ENCODE data around the gene PINLYP. TPM values are rescaled to one million over a fixed set of nuclear protein-coding genes. Genes with fewer than 3 reads are reported as not detected.

The PINLYP gene
- total RNA-seq, 1 experiment from 2014 or later = 0.17 TPM

GRCh38 chr19:43551399-43552197, 24.0 kb upstream of the PINLYP start:
- H3K36me3 ChIP-seq (ENCODE audit: control insufficient read depth in 1 of 2, insufficient read depth in 2 of 2, low read length in 2 of 2) = peaks cover 5 to 10% of the 10 kb centered on the region in 2 experiments; a peak in 3 of 4 replicates
- H4K20me1 ChIP-seq (ENCODE audit: insufficient read depth) = no peaks in the 10 kb centered on the region
- no peaks in the 10 kb centered on the region for H3K9me2 ChIP-seq (ENCODE audit: insufficient read depth)
- ChIA-PET RAD21 (ENCODE audit: low non-redundant PET in 1 of 2, low total read pairs in 2 of 2, uncharacterized antibody in 2 of 2, unreplicated experiment in 2 of 2) (no interaction called here), CTCF (no interaction called here), POLR2A (no interaction called here)
- no peaks in the 10 kb centered on the region for H3K9me3 ChIP-seq (ENCODE audit: control insufficient read depth in 1 of 2, insufficient read depth in 1 of 2, low read depth in 1 of 2, low read length in 2 of 2)
- no peak overlapping the region for H2AFZ ChIP-seq (ENCODE audit: low read depth, low read length, poor library complexity, severe bottlenecking)
- H3K4me3 ChIP-seq (replicated peaks in 1 of 2; ENCODE audit: low read depth in 1 of 2, low read length in 2 of 2) = no peak overlapping the region
- H3K27me3 ChIP-seq (ENCODE audit: insufficient read depth, low read length) = no peaks in the 10 kb centered on the region
- no peak overlapping the region for H3K27ac ChIP-seq (ENCODE audit: low read depth, low read length)
- H3K4me1 ChIP-seq (ENCODE audit: control insufficient read depth in 1 of 2, insufficient read depth in 2 of 2, low read length in 2 of 2) = no peaks in the 10 kb centered on the region
- no peak for ATAC-seq
- TF ChIP-seq POLR2A (IDR thresholded peaks at IDR 0.05; ENCODE audit: borderline replicate concordance, extremely low read depth, insufficient read depth, insufficient read length) = no peak
- no peak for TF ChIP-seq CBX3 (IDR thresholded peaks at IDR 0.05; ENCODE audit: low read depth)
- no peak for TF ChIP-seq FOSL1 (IDR thresholded peaks at IDR 0.05; ENCODE audit: low read depth)
- TF ChIP-seq EGR1 (IDR thresholded peaks at IDR 0.05; ENCODE audit: low read depth) = no peak
- no peak for TF ChIP-seq RAD21 (IDR thresholded peaks at IDR 0.05; ENCODE audit: low read depth)
- no peak for TF ChIP-seq TCF7L2 (IDR thresholded peaks at IDR 0.05; ENCODE audit: borderline replicate concordance, extremely low read depth, insufficient read depth, insufficient read length)
- TF ChIP-seq ZNF274 (IDR thresholded peaks at IDR 0.05; ENCODE audit: low read depth, low read length) = no peak
- no peak for TF ChIP-seq CEBPB (IDR thresholded peaks at IDR 0.05; ENCODE audit: low read depth)
- TF ChIP-seq ZFX (IDR thresholded peaks at IDR 0.05) = no peak
- no peak for TF ChIP-seq JUND (IDR thresholded peaks at IDR 0.05)
- TF ChIP-seq POLR2AphosphoS5 (IDR thresholded peaks at IDR 0.05; ENCODE audit: low read depth, low read length) = no peak
- no peak for TF ChIP-seq EZH2 (IDR thresholded peaks at IDR 0.05)
- TF ChIP-seq SIN3A (IDR thresholded peaks at IDR 0.05; ENCODE audit: low read depth) = no peak
- H3K9ac ChIP-seq (ENCODE audit: low read length) = no peak overlapping the region
- H3K79me2 ChIP-seq (ENCODE audit: insufficient read depth, low read length) = no peaks in the 10 kb centered on the region
- no peak for DNase-seq (ENCODE audit: low read depth, low spot score)
- no TSS peak for BruUV-seq (replicated peaks)
- H3K4me2 ChIP-seq (ENCODE audit: low read length) = no peak overlapping the region
- intact Hi-C loops (cut with micrococcal nuclease) = no loop called here

- no peak for ATAC-seq
- no peak overlapping the region for H3K4me2 ChIP-seq (ENCODE audit: low read length)
- H3K4me1 ChIP-seq (ENCODE audit: control insufficient read depth in 1 of 2, insufficient read depth in 2 of 2, low read length in 2 of 2) = no peaks in the 10 kb centered on the region
- ChIA-PET RAD21 (ENCODE audit: low non-redundant PET in 1 of 2, low total read pairs in 2 of 2, uncharacterized antibody in 2 of 2, unreplicated experiment in 2 of 2) (no interaction called here), POLR2A (no interaction called here), CTCF (no interaction called here)
- H3K9me3 ChIP-seq (ENCODE audit: control insufficient read depth in 1 of 2, insufficient read depth in 1 of 2, low read depth in 1 of 2, low read length in 2 of 2) = no peaks in the 10 kb centered on the region
- H2AFZ ChIP-seq (ENCODE audit: low read depth, low read length, poor library complexity, severe bottlenecking) = no peak overlapping the region
- no TSS peak for BruUV-seq (replicated peaks)
- no peak overlapping the region for H3K27ac ChIP-seq (ENCODE audit: low read depth, low read length)
- H3K9me2 ChIP-seq (ENCODE audit: insufficient read depth) = no peaks in the 10 kb centered on the region
- H3K27me3 ChIP-seq (ENCODE audit: insufficient read depth, low read length) = no peaks in the 10 kb centered on the region
- intact Hi-C loops (cut with micrococcal nuclease) = no loop called here
- no peaks in the 10 kb centered on the region for H3K79me2 ChIP-seq (ENCODE audit: insufficient read depth, low read length)
- no peak overlapping the region for H3K4me3 ChIP-seq (replicated peaks in 1 of 2; ENCODE audit: low read depth in 1 of 2, low read length in 2 of 2)
- H3K9ac ChIP-seq (ENCODE audit: low read length) = no peak overlapping the region
- TF ChIP-seq SIN3A (IDR thresholded peaks at IDR 0.05; ENCODE audit: low read depth) (no peak), FOSL1 (IDR thresholded peaks at IDR 0.05; ENCODE audit: low read depth) (no peak), POLR2A (IDR thresholded peaks at IDR 0.05; ENCODE audit: borderline replicate concordance, extremely low read depth, insufficient read depth, insufficient read length) (no peak), JUND (IDR thresholded peaks at IDR 0.05) (no peak), EGR1 (IDR thresholded peaks at IDR 0.05; ENCODE audit: low read depth) (no peak)
- TF ChIP-seq, protein P1, sequence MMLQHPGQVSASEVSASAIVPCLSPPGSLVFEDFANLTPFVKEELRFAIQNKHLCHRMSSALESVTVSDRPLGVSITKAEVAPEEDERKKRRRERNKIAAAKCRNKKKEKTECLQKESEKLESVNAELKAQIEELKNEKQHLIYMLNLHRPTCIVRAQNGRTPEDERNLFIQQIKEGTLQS (IDR thresholded peaks at IDR 0.05) = no peak
- TF ChIP-seq, protein P2, sequence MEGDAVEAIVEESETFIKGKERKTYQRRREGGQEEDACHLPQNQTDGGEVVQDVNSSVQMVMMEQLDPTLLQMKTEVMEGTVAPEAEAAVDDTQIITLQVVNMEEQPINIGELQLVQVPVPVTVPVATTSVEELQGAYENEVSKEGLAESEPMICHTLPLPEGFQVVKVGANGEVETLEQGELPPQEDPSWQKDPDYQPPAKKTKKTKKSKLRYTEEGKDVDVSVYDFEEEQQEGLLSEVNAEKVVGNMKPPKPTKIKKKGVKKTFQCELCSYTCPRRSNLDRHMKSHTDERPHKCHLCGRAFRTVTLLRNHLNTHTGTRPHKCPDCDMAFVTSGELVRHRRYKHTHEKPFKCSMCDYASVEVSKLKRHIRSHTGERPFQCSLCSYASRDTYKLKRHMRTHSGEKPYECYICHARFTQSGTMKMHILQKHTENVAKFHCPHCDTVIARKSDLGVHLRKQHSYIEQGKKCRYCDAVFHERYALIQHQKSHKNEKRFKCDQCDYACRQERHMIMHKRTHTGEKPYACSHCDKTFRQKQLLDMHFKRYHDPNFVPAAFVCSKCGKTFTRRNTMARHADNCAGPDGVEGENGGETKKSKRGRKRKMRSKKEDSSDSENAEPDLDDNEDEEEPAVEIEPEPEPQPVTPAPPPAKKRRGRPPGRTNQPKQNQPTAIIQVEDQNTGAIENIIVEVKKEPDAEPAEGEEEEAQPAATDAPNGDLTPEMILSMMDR (IDR thresholded peaks at IDR 0.05 in 2 of 3, conservative IDR thresholded peaks at IDR 0.05 in 1 of 3; ENCODE audit: borderline replicate concordance in 1 of 3, insufficient read depth in 1 of 3, low read depth in 2 of 3, low read length in 2 of 3) = no peak
- H4K20me1 ChIP-seq (ENCODE audit: insufficient read depth) = no peaks in the 10 kb centered on the region
- peaks cover 5 to 10% of the 10 kb centered on the region in 2 experiments; a peak in 3 of 4 replicates for H3K36me3 ChIP-seq (ENCODE audit: control insufficient read depth in 1 of 2, insufficient read depth in 2 of 2, low read length in 2 of 2)
- no peak for DNase-seq (ENCODE audit: low read depth, low spot score)
Observed at GRCh38 chr19:43552198-43552450, 23.5 kb upstream of the PINLYP start.

Measured in HCT116 (cell line).